ENCODE measurements around the gene PLPP1. TPM values are rescaled to one million over a fixed set of nuclear protein-coding genes. Genes with fewer than 3 reads are reported as not detected.

Gene PLPP1
- total RNA-seq, 1 experiment from 2014 or later: 10.5 TPM

DNA sequence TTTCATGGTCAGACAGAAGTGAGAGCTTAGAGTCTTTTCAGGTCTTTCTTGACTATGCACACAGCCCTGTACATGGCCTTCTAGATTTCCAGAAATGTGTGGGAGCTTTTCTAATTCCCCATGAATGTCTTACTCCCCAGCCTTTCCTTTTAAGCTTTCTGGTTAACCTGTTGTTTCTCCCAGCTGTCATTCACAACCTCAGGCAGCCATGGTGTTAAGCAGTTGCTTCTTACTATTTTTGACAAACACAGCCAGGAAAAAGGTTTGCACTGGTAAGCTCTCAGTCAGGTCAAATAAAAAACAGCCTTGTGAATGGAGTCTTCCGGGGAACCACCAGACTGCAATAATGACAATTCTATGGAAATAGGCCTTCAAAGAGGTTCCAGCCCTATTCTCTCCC is 142.1 kb downstream of the PLPP1 start:
- Histone ChIP-seq H3K9me2 (ENCODE audit: insufficient read depth) (no peaks in the 10 kb centered on the region), H3K27ac (ENCODE audit: low read depth, low read length) (no peak overlapping the region), H3K36me3 (ENCODE audit: control insufficient read depth in 1 of 2, insufficient read depth in 2 of 2, low read length in 2 of 2) (peaks cover 8% of the 10 kb centered on the region in 2 experiments; a peak in 3 of 4 replicates), H3K4me1 (ENCODE audit: control insufficient read depth in 1 of 2, insufficient read depth in 2 of 2, low read length in 2 of 2) (no peaks in the 10 kb centered on the region), H3K4me3 (replicated peaks in 1 of 2; ENCODE audit: low read depth in 1 of 2, low read length in 2 of 2) (no peak overlapping the region), H3K9ac (ENCODE audit: low read length) (no peak overlapping the region), H3K9me3 (ENCODE audit: control insufficient read depth in 1 of 2, insufficient read depth in 1 of 2, low read depth in 1 of 2, low read length in 2 of 2) (no peaks in the 10 kb centered on the region), H3K79me2 (ENCODE audit: insufficient read depth, low read length) (no peaks in the 10 kb centered on the region), H3K27me3 (ENCODE audit: insufficient read depth, low read length) (no peaks in the 10 kb centered on the region), H4K20me1 (ENCODE audit: insufficient read depth) (no peaks in the 10 kb centered on the region), H3K4me2 (ENCODE audit: low read length) (no peak overlapping the region), H2AFZ (ENCODE audit: low read depth, low read length, poor library complexity, severe bottlenecking) (no peak overlapping the region)
- intact Hi-C loops (cut with micrococcal nuclease): no loop called here
- ChIA-PET CTCF (no interaction called here), RAD21 (ENCODE audit: low non-redundant PET in 1 of 2, low total read pairs in 2 of 2, uncharacterized antibody in 2 of 2, unreplicated experiment in 2 of 2) (no interaction called here), POLR2A (interaction anchor here (1.4 kb wide), 1 partner anchor 10 kb away, joined by 3 read pairs; no protein-coding TSS in a partner anchor)
- no TSS peak for BruUV-seq (replicated peaks)
- no peak for TF ChIP-seq TCF7L2 (IDR thresholded peaks at IDR 0.05; ENCODE audit: borderline replicate concordance, extremely low read depth, insufficient read depth, insufficient read length)
- TF ChIP-seq EGR1 (IDR thresholded peaks at IDR 0.05; ENCODE audit: low read depth): no peak
- no peak for TF ChIP-seq FOSL1 (IDR thresholded peaks at IDR 0.05; ENCODE audit: low read depth)
- TF ChIP-seq RAD21 (IDR thresholded peaks at IDR 0.05; ENCODE audit: low read depth): no peak
- ATAC-seq (no peak), DNase-seq (ENCODE audit: low read depth, low spot score) (no peak)

DNA sequence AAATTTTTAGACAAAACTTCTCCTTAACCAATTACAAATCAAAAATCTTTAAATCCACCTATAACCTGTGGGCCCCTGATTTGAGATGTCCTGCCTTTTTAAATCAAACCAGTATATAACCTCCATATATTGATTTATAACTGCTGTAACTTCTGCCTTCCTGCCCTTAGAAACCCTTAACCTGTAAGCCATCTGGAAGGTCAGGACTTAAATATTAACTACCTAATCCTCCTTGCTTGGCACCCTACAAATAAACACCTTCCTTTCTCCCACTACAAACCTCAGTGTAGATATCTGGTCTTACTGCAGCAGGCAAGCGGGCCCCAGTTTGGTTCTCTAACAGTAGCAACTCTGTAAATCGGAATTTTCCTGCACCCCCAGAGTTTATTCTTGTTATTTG is 143.1 kb downstream of the PLPP1 start:
- H2AFZ ChIP-seq (ENCODE audit: low read depth, low read length, poor library complexity, severe bottlenecking): no peak overlapping the region
- BruUV-seq (replicated peaks): no TSS peak
- H3K36me3 ChIP-seq (ENCODE audit: control insufficient read depth in 1 of 2, insufficient read depth in 2 of 2, low read length in 2 of 2): peaks cover 5 to 8% of the 10 kb centered on the region in 2 experiments; a peak in 3 of 4 replicates
- H3K9me2 ChIP-seq (ENCODE audit: insufficient read depth): no peaks in the 10 kb centered on the region
- H3K4me2 ChIP-seq (ENCODE audit: low read length): no peak overlapping the region
- H3K27ac ChIP-seq (ENCODE audit: low read depth, low read length): no peak overlapping the region
- ATAC-seq: no peak
- H3K9me3 ChIP-seq (ENCODE audit: control insufficient read depth in 1 of 2, insufficient read depth in 1 of 2, low read depth in 1 of 2, low read length in 2 of 2): no peaks in the 10 kb centered on the region
- ChIA-PET POLR2A (no interaction called here), CTCF (no interaction called here), RAD21 (ENCODE audit: low non-redundant PET in 1 of 2, low total read pairs in 2 of 2, uncharacterized antibody in 2 of 2, unreplicated experiment in 2 of 2) (no interaction called here)
- no peaks in the 10 kb centered on the region for H4K20me1 ChIP-seq (ENCODE audit: insufficient read depth)
- no peaks in the 10 kb centered on the region for H3K79me2 ChIP-seq (ENCODE audit: insufficient read depth, low read length)
- no peak overlapping the region for H3K9ac ChIP-seq (ENCODE audit: low read length)
- H3K4me3 ChIP-seq (replicated peaks in 1 of 2; ENCODE audit: low read depth in 1 of 2, low read length in 2 of 2): no peak overlapping the region
- TF ChIP-seq JUND (IDR thresholded peaks at IDR 0.05) (no peak), ZNF274 (IDR thresholded peaks at IDR 0.05; ENCODE audit: low read depth, low read length) (no peak), EGR1 (IDR thresholded peaks at IDR 0.05; ENCODE audit: low read depth) (no peak), POLR2A (IDR thresholded peaks at IDR 0.05; ENCODE audit: borderline replicate concordance, extremely low read depth, insufficient read depth, insufficient read length) (no peak), ZFX (IDR thresholded peaks at IDR 0.05) (no peak), YY1 (IDR thresholded peaks at IDR 0.05; ENCODE audit: extremely low read depth, insufficient replicate concordance, low read depth, low read length) (no peak), POLR2AphosphoS5 (IDR thresholded peaks at IDR 0.05; ENCODE audit: low read depth, low read length) (no peak), EZH2 (IDR thresholded peaks at IDR 0.05) (no peak), SP1 (IDR thresholded peaks at IDR 0.05; ENCODE audit: low read depth) (no peak), CEBPB (IDR thresholded peaks at IDR 0.05; ENCODE audit: low read depth) (no peak), EZH2phosphoT487 (IDR thresholded peaks at IDR 0.05; ENCODE audit: borderline replicate concordance) (no peak), RAD21 (IDR thresholded peaks at IDR 0.05; ENCODE audit: low read depth) (no peak), SRF (IDR thresholded peaks at IDR 0.05; ENCODE audit: low read depth) (no peak)
- TF ChIP-seq, protein P1, sequence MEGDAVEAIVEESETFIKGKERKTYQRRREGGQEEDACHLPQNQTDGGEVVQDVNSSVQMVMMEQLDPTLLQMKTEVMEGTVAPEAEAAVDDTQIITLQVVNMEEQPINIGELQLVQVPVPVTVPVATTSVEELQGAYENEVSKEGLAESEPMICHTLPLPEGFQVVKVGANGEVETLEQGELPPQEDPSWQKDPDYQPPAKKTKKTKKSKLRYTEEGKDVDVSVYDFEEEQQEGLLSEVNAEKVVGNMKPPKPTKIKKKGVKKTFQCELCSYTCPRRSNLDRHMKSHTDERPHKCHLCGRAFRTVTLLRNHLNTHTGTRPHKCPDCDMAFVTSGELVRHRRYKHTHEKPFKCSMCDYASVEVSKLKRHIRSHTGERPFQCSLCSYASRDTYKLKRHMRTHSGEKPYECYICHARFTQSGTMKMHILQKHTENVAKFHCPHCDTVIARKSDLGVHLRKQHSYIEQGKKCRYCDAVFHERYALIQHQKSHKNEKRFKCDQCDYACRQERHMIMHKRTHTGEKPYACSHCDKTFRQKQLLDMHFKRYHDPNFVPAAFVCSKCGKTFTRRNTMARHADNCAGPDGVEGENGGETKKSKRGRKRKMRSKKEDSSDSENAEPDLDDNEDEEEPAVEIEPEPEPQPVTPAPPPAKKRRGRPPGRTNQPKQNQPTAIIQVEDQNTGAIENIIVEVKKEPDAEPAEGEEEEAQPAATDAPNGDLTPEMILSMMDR (IDR thresholded peaks at IDR 0.05 in 2 of 3, conservative IDR thresholded peaks at IDR 0.05 in 1 of 3; ENCODE audit: borderline replicate concordance in 1 of 3, insufficient read depth in 1 of 3, low read depth in 2 of 3, low read length in 2 of 3): no peak
- TF ChIP-seq, protein P2, sequence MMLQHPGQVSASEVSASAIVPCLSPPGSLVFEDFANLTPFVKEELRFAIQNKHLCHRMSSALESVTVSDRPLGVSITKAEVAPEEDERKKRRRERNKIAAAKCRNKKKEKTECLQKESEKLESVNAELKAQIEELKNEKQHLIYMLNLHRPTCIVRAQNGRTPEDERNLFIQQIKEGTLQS (IDR thresholded peaks at IDR 0.05): no peak
- no peak for DNase-seq (ENCODE audit: low read depth, low spot score)
- no peaks in the 10 kb centered on the region for H3K27me3 ChIP-seq (ENCODE audit: insufficient read depth, low read length)
- intact Hi-C loops (cut with micrococcal nuclease): no loop called here
- no peaks in the 10 kb centered on the region for H3K4me1 ChIP-seq (ENCODE audit: control insufficient read depth in 1 of 2, insufficient read depth in 2 of 2, low read length in 2 of 2)

All from HCT116 (cell line).